Measurements from ENCODE around the gene FUBP1.

- TF ChIP-seq RAD21 (IDR thresholded peaks at IDR 0.05; ENCODE audit: low read length) = no peak
- no peak for TF ChIP-seq NFIC (IDR thresholded peaks at IDR 0.05; ENCODE audit: borderline replicate concordance)
- TF ChIP-seq CTCF (IDR thresholded peaks at IDR 0.05) = no peak
- no peak for TF ChIP-seq ELF1 (IDR thresholded peaks at IDR 0.05)
- TF ChIP-seq YY1 (IDR thresholded peaks at IDR 0.05; ENCODE audit: low read depth) = no peak
Observed at GRCh38 chr1:78019024-78019423, 40.2 kb upstream of the FUBP1 start.
